HG03025 (cell line): ENCODE results near the gene RASSF4.

Source experiments
- ATAC-seq: cut with Tn5 transposase; IDR thresholded peaks from one replicate; pipeline ENCODE4 v1.9.1; 2021; ENCODE audit warnings: mild to moderate bottlenecking, moderate library complexity; ENCODE audit not compliant: unreplicated experiment, low FRiP score

The RASSF4 gene

DNA sequence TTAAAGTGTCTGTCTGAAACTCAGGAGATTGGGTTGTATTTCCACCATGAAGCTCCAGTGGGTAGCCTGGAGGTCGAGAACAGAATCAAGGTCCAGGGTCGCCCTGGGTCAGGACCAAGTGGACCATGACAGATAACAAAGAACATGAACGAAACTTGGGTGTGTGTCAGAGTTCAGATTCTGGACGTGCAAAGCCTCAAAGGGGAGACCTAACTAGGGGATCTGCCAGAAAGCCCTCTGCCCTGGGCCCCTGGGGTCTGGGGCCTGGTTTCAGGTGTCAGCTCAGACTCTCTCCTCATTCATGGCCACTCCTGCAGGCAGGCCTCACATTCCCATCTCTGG, 1.6 kb downstream of the RASSF4 start:
- no peak for ATAC-seq

DNA sequence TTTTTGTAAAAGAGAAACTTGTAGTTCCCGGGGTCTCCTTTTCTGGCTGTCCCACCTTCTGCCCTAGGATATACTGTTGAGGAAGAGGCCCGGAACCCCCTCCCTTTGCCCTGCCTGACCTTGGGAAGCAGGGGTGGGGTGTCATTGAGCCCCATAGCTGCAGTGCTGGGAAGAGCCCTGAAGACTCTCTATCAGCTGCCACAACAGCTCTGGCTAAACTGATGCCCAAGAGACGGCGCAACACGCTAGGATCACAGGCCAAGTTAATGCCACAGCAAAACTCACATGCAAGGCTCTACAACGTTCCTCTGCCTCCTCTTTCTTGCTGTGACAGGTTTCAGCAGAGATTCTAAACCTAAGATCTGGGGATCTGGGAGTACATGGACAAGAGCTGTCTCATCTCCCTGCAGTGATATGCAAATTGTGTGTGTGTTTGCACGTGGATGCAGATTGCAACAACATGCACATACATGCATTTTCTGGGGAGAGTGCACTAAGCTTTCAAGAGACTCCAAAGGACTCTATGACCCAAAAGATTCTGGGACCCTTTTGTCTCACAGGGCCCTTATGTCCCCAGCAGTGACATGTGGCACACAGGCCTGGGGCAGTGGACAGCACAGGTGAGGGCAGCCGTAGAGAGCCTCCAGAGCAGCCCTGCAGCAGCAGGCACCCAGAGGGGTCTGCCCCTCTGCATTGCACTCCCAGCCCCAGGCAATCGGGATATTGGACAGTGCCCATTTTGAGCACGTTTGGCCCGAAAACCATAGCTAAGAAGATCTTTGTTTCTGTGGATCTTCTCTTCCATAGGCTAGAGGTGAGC, 2.5 kb downstream of the RASSF4 start:
- ATAC-seq = no peak

DNA sequence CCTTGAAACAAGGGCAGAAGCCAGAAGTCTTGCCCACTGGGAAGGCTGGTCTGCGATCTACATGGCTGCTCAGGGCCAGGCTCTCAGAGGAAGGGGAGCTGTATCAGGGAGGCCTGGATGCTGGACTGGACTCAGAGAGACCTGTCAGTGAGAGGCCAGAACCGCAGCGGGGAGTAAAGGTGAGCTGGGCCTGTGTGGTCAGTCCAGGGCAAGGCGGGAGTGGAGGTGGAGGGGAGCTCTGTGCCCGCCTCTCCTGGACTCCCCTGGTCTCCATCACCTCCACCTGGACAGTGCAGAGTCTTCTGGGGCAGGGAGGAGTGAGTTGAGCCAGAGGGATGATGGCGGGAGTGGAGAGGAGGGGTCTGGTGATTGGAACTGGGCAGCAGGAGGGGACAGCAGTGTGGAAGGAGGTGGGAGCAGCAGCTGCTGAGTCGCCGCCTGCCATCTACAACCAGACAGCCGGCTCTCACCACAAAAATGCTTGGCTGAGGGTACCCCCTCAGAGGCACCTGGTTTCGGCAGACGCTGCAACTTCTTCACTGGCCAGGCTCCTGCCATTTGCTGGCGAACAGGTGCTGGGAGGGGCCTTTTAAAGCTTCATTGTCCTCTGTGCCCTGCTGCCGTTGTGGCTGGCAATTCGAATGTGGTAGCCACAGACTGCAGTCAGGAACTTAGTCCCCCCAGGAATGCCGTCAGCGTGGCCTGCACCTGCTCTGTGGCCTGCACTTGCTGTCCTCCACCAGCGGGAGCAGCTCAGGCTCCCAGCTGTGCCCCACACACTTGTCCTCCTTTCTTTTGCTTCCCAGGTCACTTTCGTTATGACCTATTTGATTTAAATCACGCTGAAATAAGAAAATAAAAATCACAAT, 3.5 kb downstream of the RASSF4 start:
- no peak for ATAC-seq

DNA sequence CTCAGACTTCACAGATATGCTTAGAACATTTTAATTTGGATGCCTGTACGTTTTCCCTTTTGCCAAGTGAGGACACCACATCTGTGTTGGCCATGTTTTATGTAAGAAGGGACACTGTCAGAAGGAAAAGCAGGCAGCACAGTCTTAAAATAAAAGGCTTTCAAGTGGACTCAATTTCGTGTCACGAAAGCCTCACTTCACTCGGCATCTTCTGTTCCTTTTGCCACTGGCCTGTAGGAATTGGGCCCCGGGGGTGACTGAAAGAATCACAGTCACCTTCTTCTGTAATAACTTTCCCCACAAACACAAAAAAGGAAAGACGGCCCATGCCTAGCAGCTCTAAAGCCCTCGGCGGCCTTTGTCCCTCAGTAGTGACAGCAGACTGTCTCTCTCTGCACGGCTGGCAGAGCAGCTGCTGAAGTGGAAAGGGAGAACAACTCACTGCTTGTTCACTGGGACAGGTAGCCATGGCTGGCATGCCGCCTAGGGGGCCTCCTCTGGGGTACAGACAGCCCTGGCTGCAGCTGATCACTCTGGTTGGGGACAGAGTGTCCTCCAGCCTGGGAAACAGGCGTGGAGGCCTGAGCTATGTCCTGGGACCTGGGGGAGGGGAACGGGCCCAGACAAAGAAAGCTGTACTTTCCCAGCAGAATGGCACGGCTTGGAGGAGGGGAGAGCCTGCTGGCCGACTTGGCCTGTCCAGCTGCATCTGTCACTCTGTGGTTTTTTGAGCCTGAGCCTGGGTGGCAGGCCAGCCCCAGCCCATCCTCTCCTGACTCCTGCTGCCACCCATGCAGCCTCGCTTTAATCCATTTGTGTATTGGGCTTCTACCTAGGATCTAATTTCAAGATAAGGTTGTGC, 4.4 kb downstream of the RASSF4 start:
- no peak for ATAC-seq

GRCh38 chr10:44965104-44965503, 5.5 kb downstream of the RASSF4 start:
- ATAC-seq = no peak

DNA sequence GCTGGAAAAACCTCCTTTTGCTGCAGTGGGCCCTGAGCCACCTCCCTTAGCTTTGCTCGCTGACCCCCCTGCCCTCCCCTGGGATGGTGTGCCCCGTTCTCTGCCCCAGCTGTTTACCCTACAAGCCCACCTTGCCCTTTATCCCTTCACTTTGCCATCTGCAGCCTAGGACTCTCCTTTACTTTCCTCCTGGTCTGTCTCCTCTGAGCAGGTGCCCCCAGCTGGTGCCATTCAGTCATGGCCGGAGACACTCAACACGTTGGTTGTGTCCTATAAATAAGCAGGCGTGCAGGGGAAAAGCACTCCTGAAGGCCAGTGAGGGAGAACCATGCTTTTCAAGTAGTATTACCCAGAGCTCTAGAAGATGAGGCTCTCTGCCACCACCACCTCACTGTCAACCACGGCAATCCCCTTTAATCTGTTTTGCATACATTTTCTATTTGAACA, 6.1 kb downstream of the RASSF4 start:
- no peak for ATAC-seq

- ATAC-seq = no peak
Observed at GRCh38 chr10:44966129-44966815, 6.7 kb downstream of the RASSF4 start.

GRCh38 chr10:44966816-44967509, 7.4 kb downstream of the RASSF4 start:
- no peak for ATAC-seq

GRCh38 chr10:44967616-44968015, 8.0 kb downstream of the RASSF4 start:
- no peak for ATAC-seq

GRCh38 chr10:44968091-44968490, 8.5 kb downstream of the RASSF4 start:
- ATAC-seq = no peak

- no peak for ATAC-seq
Observed at GRCh38 chr10:44968500-44969400, 9.1 kb downstream of the RASSF4 start.

DNA sequence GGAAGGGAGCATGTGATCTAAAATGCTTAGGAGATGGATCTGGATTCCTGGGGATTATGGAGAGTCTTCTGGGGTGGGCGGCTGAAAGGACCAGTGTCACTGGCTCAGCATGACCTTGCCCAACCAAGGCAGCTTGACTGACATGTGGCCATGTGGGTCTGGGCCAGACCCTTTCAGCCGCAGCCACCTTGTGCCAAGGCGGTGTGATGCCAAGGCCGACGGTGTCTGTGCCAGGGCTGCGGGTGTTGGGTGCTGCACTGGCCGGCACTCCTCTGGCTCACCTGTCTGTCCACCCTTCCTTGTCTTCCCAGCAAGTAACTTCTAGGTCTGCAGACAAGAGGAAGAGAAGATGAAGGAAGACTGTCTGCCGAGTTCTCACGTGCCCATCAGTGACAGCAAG, 10.3 kb downstream of the RASSF4 start:
- ATAC-seq = no peak

DNA sequence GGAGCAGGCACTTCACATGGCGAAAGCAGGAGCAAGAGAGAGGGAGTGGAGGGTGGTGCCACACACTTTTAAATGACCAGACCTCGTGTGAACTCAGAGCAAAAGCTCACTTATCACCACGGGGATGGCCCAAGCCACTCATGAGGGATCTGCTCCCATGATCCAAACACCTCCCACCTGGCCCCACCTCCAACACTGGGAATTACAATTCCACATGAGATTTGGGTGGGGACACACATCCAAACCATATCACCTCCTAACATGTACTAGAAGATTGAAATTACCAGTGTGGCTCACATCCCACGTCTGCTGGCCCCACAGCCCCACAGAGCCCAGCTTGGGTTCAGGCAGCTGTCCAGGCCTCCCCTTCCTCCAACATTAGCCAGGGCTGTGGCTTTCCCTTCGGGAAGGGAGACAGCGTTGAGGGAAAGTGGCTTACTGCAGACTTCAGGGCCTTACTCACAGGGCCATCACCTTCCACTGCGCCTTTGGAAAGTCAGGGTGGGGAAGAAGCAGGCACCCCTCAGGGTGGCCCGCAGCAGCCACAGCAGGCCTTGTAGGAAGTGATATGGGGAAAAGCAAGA, 11.3 kb downstream of the RASSF4 start:
- no peak for ATAC-seq

DNA sequence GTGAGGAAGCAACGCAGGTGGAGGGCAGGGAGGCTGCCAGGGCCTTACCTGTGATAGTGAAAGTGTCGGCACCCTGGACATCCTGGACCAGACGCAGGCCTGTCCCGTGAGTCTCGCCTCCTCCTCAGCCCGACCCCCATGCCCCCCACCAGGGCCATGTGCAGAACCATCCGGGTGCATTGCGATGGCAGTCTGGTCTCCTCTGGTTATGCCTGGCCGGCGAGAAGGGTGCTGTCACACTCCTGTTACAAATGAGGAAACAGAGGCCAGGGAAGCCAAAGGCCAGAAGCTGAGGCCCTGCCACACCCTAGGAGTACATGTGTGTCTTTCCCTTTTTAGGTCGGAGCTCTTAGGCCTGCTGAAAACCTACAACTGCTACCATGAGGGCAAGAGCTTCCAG, 11.8 kb downstream of the RASSF4 start:
- ATAC-seq = no peak

- ATAC-seq = no peak
Observed at GRCh38 chr10:44971935-44972757, 12.5 kb downstream of the RASSF4 start.

DNA sequence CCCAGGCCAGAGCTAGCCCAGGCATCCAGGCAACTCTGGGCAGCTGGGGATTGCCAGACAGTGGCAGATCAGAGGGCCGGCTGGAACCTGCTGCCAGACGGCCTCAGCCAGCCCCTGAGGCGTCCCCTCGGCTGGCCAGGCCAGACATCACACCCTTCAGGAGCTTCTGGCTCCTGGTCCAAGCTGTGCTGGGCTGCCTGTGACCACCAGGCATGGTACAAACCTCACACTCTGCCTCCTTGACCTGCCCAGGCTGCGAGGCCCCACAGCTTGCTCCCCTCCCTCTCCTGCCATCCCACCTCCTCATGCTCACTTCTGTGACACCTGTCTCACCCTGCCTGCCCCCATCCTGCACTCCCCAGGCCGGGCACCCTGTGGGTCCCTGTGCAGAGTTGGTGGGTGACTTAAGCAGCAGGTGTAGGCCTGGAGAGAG, 13.3 kb downstream of the RASSF4 start:
- no peak for ATAC-seq

DNA sequence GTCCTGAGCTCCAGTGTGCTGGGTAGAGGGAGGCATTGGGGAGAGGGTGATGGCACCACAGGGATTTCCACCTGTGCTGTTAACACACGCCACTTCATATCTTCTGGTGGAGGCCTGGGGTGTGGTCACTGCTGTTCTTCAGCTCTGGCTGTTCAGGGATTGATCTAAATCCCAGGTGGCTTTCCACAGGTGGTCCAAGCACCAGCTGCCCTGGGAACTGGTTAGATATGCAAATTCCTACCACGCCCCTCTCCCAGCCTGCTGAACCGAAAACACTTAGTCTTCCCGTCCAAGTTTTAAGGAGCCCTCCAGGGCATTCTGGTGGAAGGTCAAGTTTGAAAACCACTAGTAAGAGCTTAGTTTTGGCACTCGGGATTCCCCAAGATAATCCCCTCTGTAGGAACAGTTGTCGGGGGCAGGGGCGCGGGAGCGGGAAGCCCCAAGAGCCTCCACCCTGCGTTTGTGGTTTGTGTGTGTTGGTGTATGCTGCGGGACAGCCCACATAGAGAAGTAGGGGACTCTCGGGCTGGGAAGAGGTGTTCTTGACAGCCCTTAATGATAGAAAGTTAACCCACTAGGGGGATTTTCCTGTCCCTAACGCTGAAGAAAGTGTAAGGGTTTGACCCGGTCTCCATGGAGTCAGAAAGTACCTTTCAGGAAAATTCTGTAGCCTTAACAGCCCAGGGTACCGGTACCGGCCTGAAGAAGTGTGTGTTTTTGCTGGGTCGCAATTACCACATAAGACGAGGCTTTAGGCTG, 13.9 kb downstream of the RASSF4 start:
- ATAC-seq = no peak
